Gastrocnemius medialis (tissue), 4 donors: ENCODE data around the gene APOLD1. TPM values are rescaled to one million over a fixed set of nuclear protein-coding genes. Genes with fewer than 3 reads are reported as not detected.

Experiments used
- ATAC-seq, 2 donors: fragments of 150-250 bp; one replicate each; pipeline ENCODE4 v1.9.1; 2016
- DNase-seq, 2 donors: peaks; one replicate each; pipeline ENCODE4 v3.0.0-alpha.2; 2019
- H3K27ac ChIP-seq, 4 donors: fragments of 200-600 bp; sonication (generic); 1 replicate in 1 of 4; 2 replicates in 3 of 4; pipeline ENCODE4 v1.5.1; 2016 to 2018; ENCODE audit warnings: mild to moderate bottlenecking in 2 of 4, moderate library complexity in 1 of 4
- H3K27me3 ChIP-seq, 3 donors: fragments of 200-600 bp; sonication (generic) in 2 of 3; 1 replicate in 1 of 3; 2 replicates in 2 of 3; pipeline versions ENCODE4 v1.5.1 to v1.6.0; 2016 to 2019; ENCODE audit warnings: mild to moderate bottlenecking in 1 of 3, moderate library complexity in 1 of 3
- H3K36me3 ChIP-seq, 2 donors: fragments of 200-600 bp; sonication (generic) in 1 of 2; one replicate each; pipeline ENCODE4 v1.5.1; 2017 to 2018
- H3K4me1 ChIP-seq, 2 donors: fragments of 200-600 bp; sonication (generic) in 1 of 2; one replicate each; pipeline ENCODE4 v1.5.1; 2016 to 2017; ENCODE audit warnings: mild to moderate bottlenecking in 2 of 2
- H3K4me3 ChIP-seq, 4 donors: fragments of 200-600 bp; sonication (generic) in 3 of 4; 1 replicate in 1 of 4; 2 replicates in 3 of 4; pipeline ENCODE4 v1.5.1; 2016 to 2019; ENCODE audit warnings: mild to moderate bottlenecking in 2 of 4
- H3K9me3 ChIP-seq, 3 donors: fragments of 200-600 bp; sonication (generic) in 2 of 3; 1 replicate in 1 of 3; 2 replicates in 2 of 3; pipeline ENCODE4 v1.5.1; 2016 to 2019
- CTCF ChIP-seq, 5 experiments: fragments of 450-650 bp in 3 of 5; fragments of 200-600 bp in 2 of 5; sonication (generic) in 2 of 5; IDR thresholded peaks in 4 of 5; conservative IDR thresholded peaks in 1 of 5; 1 replicate in 4 of 5; 2 replicates in 1 of 5; pipeline ENCODE4 v1.5.1; 2016 to 2019; ENCODE audit warnings: antibody characterized with exemption in 5 of 5, mild to moderate bottlenecking in 3 of 5, moderate library complexity in 3 of 5
- POLR2A ChIP-seq, 2 donors: fragments of 450-650 bp; IDR thresholded peaks; one replicate each; pipeline ENCODE4 v1.6.1; 2017; ENCODE audit warnings: antibody characterized with exemption in 2 of 2, mild to moderate bottlenecking in 2 of 2, moderate library complexity in 2 of 2
- in situ Hi-C, 4 donors: fragments of 200-750 bp; cut with MboI; loops; one replicate each; pipeline versions ENCODE4 v1.15.0 to v1.8.0; 2017; ENCODE audit warnings: low sequenced_read_pairs in 4 of 4
- intact Hi-C: fragments of 100-400 bp; cut with DNase I; formaldehyde crosslinking; loops from one replicate; pipeline ENCODE4 v1.15.1; 2023; ENCODE audit warnings: low total_unique reads
- total RNA-seq, 4 donors: library from RNA; depleted of rRNA; stranded (reverse); fragments of >200 nt; gene quantifications; one replicate each; pipeline versions ENCODE4 v1.1.0 to v1.2.3, GENCODE V29; 2016

The APOLD1 gene
- total RNA-seq, 4 donors from 2014 or later = 25.8 to 73.7 (median 67.7) TPM

DNA sequence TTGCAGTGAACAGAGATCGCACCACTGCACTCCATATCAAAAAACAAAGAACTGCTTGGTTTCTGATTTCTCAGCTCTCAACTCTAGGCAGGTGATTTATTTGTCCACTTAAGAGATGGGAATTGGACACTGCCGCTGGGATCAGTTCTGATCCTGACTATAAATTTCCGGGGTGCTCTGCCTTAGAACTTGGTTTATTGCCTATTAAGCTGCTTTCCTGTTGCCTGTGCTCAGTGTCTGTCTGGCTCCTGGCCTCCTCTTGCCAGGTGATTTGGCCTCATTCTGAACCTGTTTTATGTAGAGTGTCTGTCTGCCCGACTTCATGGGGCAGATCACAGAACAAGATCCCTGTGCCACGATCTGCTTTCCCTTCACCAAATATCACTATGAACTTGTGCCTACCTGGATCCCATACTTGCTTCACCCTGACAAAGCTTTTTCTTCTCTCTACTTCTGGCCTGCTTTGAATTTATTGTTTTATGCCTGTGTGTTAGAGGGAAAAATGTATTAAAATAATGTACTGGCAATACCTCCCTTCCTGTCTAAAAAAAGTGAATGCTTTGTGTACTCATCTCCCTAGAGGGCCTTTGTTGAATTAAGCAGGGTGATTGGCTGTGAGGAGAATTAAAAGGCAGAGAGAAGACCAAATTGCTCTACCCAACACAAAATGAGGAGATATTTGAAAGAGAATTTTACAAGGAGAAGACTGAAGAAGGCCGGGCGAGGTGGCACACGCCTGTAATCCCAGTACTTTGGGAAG is 40.7 kb upstream of the APOLD1 start:
- no peaks in the 10 kb centered on the region for H3K9me3 ChIP-seq
- no peaks in the 10 kb centered on the region for H3K27me3 ChIP-seq
- no peak for ATAC-seq
- intact Hi-C loops = loop anchor here (5.0 kb wide), 1 partner anchor 352 kb away; no protein-coding TSS in a partner anchor
- no peak for DNase-seq
- in situ Hi-C loops = no loop called here
- no peaks in the 10 kb centered on the region for H3K36me3 ChIP-seq
- TF ChIP-seq CTCF (IDR thresholded peaks at IDR 0.05 in 4 of 5, conservative IDR thresholded peaks at IDR 0.05 in 1 of 5) (no peak), POLR2A (IDR thresholded peaks at IDR 0.05) (no peak)
- no peak overlapping the region for H3K27ac ChIP-seq
- peaks cover 6% of the 10 kb centered on the region in 2 donors for H3K4me1 ChIP-seq
- H3K4me3 ChIP-seq = no peak overlapping the region

GRCh38 chr12:12745576-12746211 is 39.8 kb upstream of the APOLD1 start:
- TF ChIP-seq CTCF (IDR thresholded peaks at IDR 0.05 in 4 of 5, conservative IDR thresholded peaks at IDR 0.05 in 1 of 5) (no peak), POLR2A (IDR thresholded peaks at IDR 0.05) (no peak)

DNA sequence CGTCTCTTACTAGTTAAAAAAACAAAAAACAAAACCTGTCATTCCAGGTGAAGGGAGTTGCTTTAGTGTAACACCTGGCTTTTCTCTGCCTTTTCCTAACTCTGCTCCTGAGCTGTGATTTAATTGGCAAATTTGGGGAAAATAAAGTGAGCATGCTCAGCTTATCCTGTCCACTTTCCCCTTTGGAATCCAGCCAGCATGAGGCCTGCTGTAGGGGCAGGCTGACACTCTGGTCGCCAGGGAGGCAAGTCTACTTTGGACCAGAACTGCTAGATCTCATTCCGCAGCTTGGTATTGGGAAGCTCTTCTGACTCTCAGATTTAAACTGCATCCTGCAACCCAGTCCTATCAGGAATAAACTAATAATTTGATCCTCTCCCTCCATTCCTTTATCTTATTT is 38.2 kb upstream of the APOLD1 start:
- intact Hi-C loops = no loop called here
- ATAC-seq (no peak), DNase-seq (no peak)
- Histone ChIP-seq H3K36me3 (no peaks in the 10 kb centered on the region), H3K27me3 (no peaks in the 10 kb centered on the region), H3K4me3 (no peak overlapping the region), H3K4me1 (no peaks in the 10 kb centered on the region), H3K9me3 (no peaks in the 10 kb centered on the region), H3K27ac (no peak overlapping the region)
- in situ Hi-C loops = no loop called here
- TF ChIP-seq CTCF (IDR thresholded peaks at IDR 0.05 in 4 of 5, conservative IDR thresholded peaks at IDR 0.05 in 1 of 5) = no peak
- TF ChIP-seq POLR2A (IDR thresholded peaks at IDR 0.05) = no peak

More at GRCh38 chr12:12745576-12746211, 39.8 kb upstream of the APOLD1 start:
- no peak for ATAC-seq
- peaks cover 6% of the 10 kb centered on the region in 2 donors for H3K4me1 ChIP-seq
- H3K9me3 ChIP-seq = no peaks in the 10 kb centered on the region
- in situ Hi-C loops (no loop called here), intact Hi-C loops (no loop called here)
- no peak overlapping the region for H3K27ac ChIP-seq
- H3K4me3 ChIP-seq = no peak overlapping the region
- no peak for DNase-seq
- no peaks in the 10 kb centered on the region for H3K36me3 ChIP-seq
- H3K27me3 ChIP-seq = no peaks in the 10 kb centered on the region

DNA sequence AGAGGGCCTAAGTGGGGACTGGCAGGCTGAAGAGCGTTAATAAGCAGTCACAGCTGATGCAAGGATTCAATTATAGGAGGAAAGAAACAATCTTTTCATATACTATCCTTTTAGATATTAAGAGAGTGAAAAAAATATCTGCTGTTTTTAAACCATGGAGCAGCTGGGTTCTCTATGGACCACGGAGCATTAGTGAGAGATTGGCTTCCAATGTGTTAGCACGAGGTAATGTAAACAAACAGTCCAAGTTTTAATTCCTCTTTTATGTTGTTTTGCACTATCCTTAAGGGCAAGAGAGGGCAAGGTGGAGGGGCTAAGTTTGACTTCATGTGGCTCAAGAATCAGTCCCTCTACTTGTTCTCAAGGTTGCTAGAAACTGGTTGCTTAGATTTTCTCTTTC is 37.4 kb upstream of the APOLD1 start:
- intact Hi-C loops (no loop called here), in situ Hi-C loops (no loop called here)
- TF ChIP-seq CTCF (IDR thresholded peaks at IDR 0.05 in 4 of 5, conservative IDR thresholded peaks at IDR 0.05 in 1 of 5) (no peak), POLR2A (IDR thresholded peaks at IDR 0.05) (no peak)
- H3K4me1 ChIP-seq = no peaks in the 10 kb centered on the region
- H3K27me3 ChIP-seq = no peaks in the 10 kb centered on the region
- no peak overlapping the region for H3K4me3 ChIP-seq
- no peaks in the 10 kb centered on the region for H3K36me3 ChIP-seq
- no peak overlapping the region for H3K27ac ChIP-seq
- no peak for ATAC-seq
- no peaks in the 10 kb centered on the region for H3K9me3 ChIP-seq
- DNase-seq = no peak
